Prostate gland (tissue), 2 donors: Measurements from ENCODE around the gene FAM107A.

Experiments used
- CTCF ChIP-seq, 4 experiments: fragments of 200-600 bp in 2 of 4; fragments of 450-650 bp in 2 of 4; sonication (generic) in 2 of 4; IDR thresholded peaks; 1 replicate in 3 of 4; 2 replicates in 1 of 4; pipeline ENCODE4 v1.5.1; 2016 to 2019; ENCODE audit warnings: antibody characterized with exemption in 4 of 4, mild to moderate bottlenecking in 2 of 4, moderate library complexity in 2 of 4
- POLR2A ChIP-seq: fragments of 450-650 bp; IDR thresholded peaks from one replicate; pipeline ENCODE4 v1.6.1; 2016; ENCODE audit warnings: antibody characterized with exemption, mild to moderate bottlenecking

DNA sequence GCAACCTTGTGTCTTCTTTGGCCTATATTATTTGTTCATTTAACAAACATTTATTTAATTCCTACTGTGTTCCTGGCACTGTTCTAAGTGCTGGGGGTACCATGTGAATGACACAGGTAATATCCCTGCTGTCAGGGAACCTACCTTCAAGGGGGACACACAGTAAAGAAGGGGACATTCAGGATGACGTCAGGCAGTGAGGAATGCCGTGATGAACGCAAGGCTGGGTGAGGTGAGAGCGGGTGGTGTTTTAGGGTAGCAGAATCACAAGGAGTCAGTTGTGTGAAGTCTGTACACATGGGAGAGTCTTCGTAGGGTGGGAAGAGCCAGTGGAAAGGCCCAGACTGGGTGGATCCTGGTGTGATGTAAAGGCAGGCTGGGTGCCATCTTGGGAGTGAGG is 1.7 kb upstream of the FAM107A start:
- TF ChIP-seq POLR2A (no peak), CTCF (IDR thresholded peaks at IDR 0.05) (no peak)
